H1 (cell line): ENCODE data around the gene CD300C. TPM values are rescaled to one million over a fixed set of nuclear protein-coding genes. Genes with fewer than 3 reads are reported as not detected.

Source experiments
- CTCF ChIA-PET: fragments of 300-600 bp; sonication (Branson Sonifier 250); formaldehyde crosslinking; loops from one replicate; lab custom pipeline; 2021; ENCODE audit not compliant: partially characterized antibody; lab: Charles Lee
- POLR2A ChIA-PET: fragments of 300-600 bp; sonication (Branson Sonifier 250); formaldehyde crosslinking; loops from one replicate; lab custom pipeline; 2021; ENCODE audit warnings: inconsistent platforms; ENCODE audit not compliant: partially characterized antibody; lab: Charles Lee
- DNase-seq, 2 experiments: peaks; one replicate each; pipeline versions ENCODE4 v3.0.0 to v3.0.0-alpha.2; 2010 to 2022; ENCODE audit warnings: low spot score in 2 of 2, low read depth in 1 of 2, mixed read lengths in 1 of 2
- FAIRE-seq: peaks from 2 replicates; lab custom pipeline; 2011; peaks lifted over from hg19 to GRCh38; lab: Jason Lieb, UNC
- H2AFZ ChIP-seq: 2 replicates; pipeline ENCODE4 v1.8.1; 2012; ENCODE audit warnings: low read length, inconsistent platforms
- H2AK5ac ChIP-seq: 2 replicates; pipeline ENCODE4 v1.6.1; 2013; ENCODE audit warnings: low read depth, low read length
- H2BK120ac ChIP-seq: replicated peaks from 2 replicates; pipeline ENCODE3; 2013; ENCODE audit warnings: low read depth, low read length, inconsistent platforms
- H2BK12ac ChIP-seq: 2 replicates; pipeline ENCODE4 v1.6.1; 2013; ENCODE audit warnings: low read depth, low read length
- H2BK15ac ChIP-seq: 2 replicates; pipeline ENCODE4 v1.6.1; 2013; ENCODE audit warnings: low read length
- H2BK20ac ChIP-seq: 2 replicates; pipeline ENCODE4 v1.6.1; 2013; ENCODE audit warnings: low read length
- H2BK5ac ChIP-seq: 2 replicates; pipeline ENCODE4 v1.6.1; 2013; ENCODE audit warnings: low read depth, low read length
- H3K14ac ChIP-seq: 2 replicates; pipeline ENCODE4 v1.6.1; 2013; ENCODE audit warnings: inconsistent platforms; ENCODE audit not compliant: insufficient read length
- H3K18ac ChIP-seq: 2 replicates; pipeline ENCODE4 v1.6.1; 2013; ENCODE audit warnings: low read length; ENCODE audit errors: extremely low read depth
- H3K23ac ChIP-seq: 2 replicates; pipeline ENCODE4 v1.6.1; 2013; ENCODE audit warnings: inconsistent platforms; ENCODE audit not compliant: insufficient read length
- H3K23me2 ChIP-seq: 2 replicates; pipeline ENCODE4 v1.6.1; 2013; ENCODE audit warnings: low read depth, low read length
- H3K27ac ChIP-seq: 2 replicates; pipeline ENCODE4 v1.6.1; 2011; ENCODE audit warnings: low read depth, low read length, inconsistent platforms
- H3K27me3 ChIP-seq, 4 experiments: replicated peaks in 1 of 4; 1 replicate in 1 of 4; 2 replicates in 3 of 4; pipeline versions ENCODE4 v1.6.1 to v1.8.1; 2011 to 2013; ENCODE audit warnings: low read length in 3 of 4, mild to moderate bottlenecking in 3 of 4, inconsistent platforms in 2 of 4, mixed read lengths in 2 of 4, moderate library complexity in 1 of 4; ENCODE audit not compliant: control insufficient read depth in 3 of 4, insufficient read depth in 3 of 4; ENCODE audit errors: extremely low read depth in 1 of 4
- H3K36me3 ChIP-seq, 4 experiments: 2 replicates each; pipeline versions ENCODE4 v1.6.1 to v1.8.1; 2011 to 2013; ENCODE audit warnings: mild to moderate bottlenecking in 4 of 4, low read length in 3 of 4, moderate library complexity in 2 of 4, control low read depth in 1 of 4, inconsistent platforms in 1 of 4; ENCODE audit not compliant: insufficient read depth in 4 of 4, control insufficient read depth in 2 of 4
- H3K4ac ChIP-seq: replicated peaks from 2 replicates; pipeline ENCODE3; 2013; ENCODE audit warnings: low read length, low read depth, mixed read lengths, inconsistent platforms; ENCODE audit not compliant: insufficient read length
- H3K4me1 ChIP-seq, 4 experiments: replicated peaks in 1 of 4; 1 replicate in 1 of 4; 2 replicates in 3 of 4; pipeline versions ENCODE4 v1.6.1 to v1.8.1; 2011 to 2013; ENCODE audit warnings: low read length in 3 of 4, inconsistent platforms in 2 of 4, mixed read lengths in 1 of 4; ENCODE audit not compliant: insufficient read depth in 4 of 4, control insufficient read depth in 3 of 4
- H3K4me2 ChIP-seq, 2 experiments: 2 replicates each; pipeline versions ENCODE4 v1.6.1 to v1.8.1; 2011 to 2013; ENCODE audit warnings: low read depth in 2 of 2, low read length in 2 of 2, control low read depth in 1 of 2, inconsistent platforms in 1 of 2, mild to moderate bottlenecking in 1 of 2; ENCODE audit not compliant: insufficient read depth in 1 of 2
- H3K4me3 ChIP-seq, 4 experiments: fragments of 200-600, 300-600 bp in 1 of 4; sonication (generic), shearing (Covaris generic), sonication (Bioruptor Twin) in 1 of 4; 2 replicates each; pipeline versions ENCODE4 v1.5.1 to v1.8.1; 2011 to 2016; ENCODE audit warnings: low read length in 4 of 4, low read depth in 3 of 4, control low read depth in 2 of 4, inconsistent platforms in 2 of 4, mild to moderate bottlenecking in 2 of 4, mixed read lengths in 1 of 4, moderate library complexity in 1 of 4; ENCODE audit not compliant: insufficient read depth in 2 of 4; ENCODE audit errors: extremely low read depth in 1 of 4
- H3K56ac ChIP-seq: replicated peaks from 2 replicates; pipeline ENCODE3; 2013; ENCODE audit warnings: low read depth, mild to moderate bottlenecking, mixed read lengths, low read length, inconsistent platforms; ENCODE audit not compliant: insufficient read length
- H3K79me1 ChIP-seq: 2 replicates; pipeline ENCODE4 v1.6.1; 2013; ENCODE audit warnings: low read depth, low read length, control low read depth
- H3K79me2 ChIP-seq, 2 experiments: 2 replicates each; pipeline versions ENCODE4 v1.6.1 to v1.8.1; 2012 to 2013; ENCODE audit warnings: low read length in 2 of 2, mild to moderate bottlenecking in 2 of 2, inconsistent platforms in 1 of 2; ENCODE audit not compliant: insufficient read depth in 2 of 2, control insufficient read depth in 1 of 2
- H3K9ac ChIP-seq, 4 experiments: replicated peaks in 1 of 4; 1 replicate in 1 of 4; 2 replicates in 3 of 4; pipeline versions ENCODE4 v1.6.1 to v1.8.1; 2011 to 2013; ENCODE audit warnings: low read depth in 3 of 4, low read length in 3 of 4, control low read depth in 2 of 4, mild to moderate bottlenecking in 2 of 4, moderate library complexity in 2 of 4, inconsistent platforms in 1 of 4; ENCODE audit errors: extremely low read depth in 1 of 4
- H3K9me3 ChIP-seq, 2 experiments: 2 replicates each; pipeline versions ENCODE4 v1.6.1 to v1.8.1; 2012 to 2013; ENCODE audit warnings: mild to moderate bottlenecking in 2 of 2, moderate library complexity in 2 of 2, control low read depth in 1 of 2, inconsistent platforms in 1 of 2, low read depth in 1 of 2, low read length in 1 of 2, mixed read lengths in 1 of 2; ENCODE audit not compliant: insufficient read depth in 2 of 2
- H4K20me1 ChIP-seq, 2 experiments: replicated peaks in 1 of 2; 2 replicates each; pipeline versions ENCODE3 to v1.8.1; 2011 to 2013; ENCODE audit warnings: inconsistent platforms in 2 of 2, low read length in 2 of 2, mild to moderate bottlenecking in 1 of 2; ENCODE audit not compliant: insufficient read depth in 2 of 2, control insufficient read depth in 1 of 2
- H4K5ac ChIP-seq: 2 replicates; pipeline ENCODE4 v1.6.1; 2013; ENCODE audit warnings: low read length, low read depth, mixed read lengths, inconsistent platforms; ENCODE audit not compliant: insufficient read length
- H4K8ac ChIP-seq: 2 replicates; pipeline ENCODE4 v1.8.0; 2013; ENCODE audit warnings: mild to moderate bottlenecking, moderate library complexity, low read length, inconsistent platforms; ENCODE audit not compliant: insufficient read depth; ENCODE audit errors: extremely low read depth
- H4K91ac ChIP-seq: replicated peaks from 2 replicates; pipeline ENCODE3; 2013; ENCODE audit warnings: low read length, mixed read lengths, inconsistent platforms; ENCODE audit not compliant: insufficient read length
- BACH1 ChIP-seq: IDR thresholded peaks from 2 replicates; pipeline ENCODE4 v1.6.1; 2012; ENCODE audit warnings: low read length, improper control_type of control experiment
- CHD1 ChIP-seq: IDR thresholded peaks from 2 replicates; pipeline ENCODE4 v1.6.1; 2012; ENCODE audit warnings: low read depth, low read length, improper control_type of control experiment
- EGR1 ChIP-seq: IDR thresholded peaks from 2 replicates; pipeline ENCODE4 v1.6.1; 2011; ENCODE audit warnings: low read depth, low read length, borderline replicate concordance
- HDAC6 ChIP-seq: IDR thresholded peaks from one replicate; pipeline ENCODE4 v1.7.1; 2012; ENCODE audit warnings: low read depth, mild to moderate bottlenecking, inconsistent platforms, low read length, moderate library complexity
- JUN ChIP-seq: IDR thresholded peaks from 2 replicates; pipeline ENCODE4 v1.6.1; 2011; ENCODE audit warnings: low read depth, mild to moderate bottlenecking, improper control_type of control experiment, low read length
- KDM1A ChIP-seq: fragments of 200-600, 300-600 bp; sonication (generic); IDR thresholded peaks from 2 replicates; pipeline ENCODE4 v1.7.1; 2016; ENCODE audit warnings: mild to moderate bottlenecking, low read length, borderline replicate concordance
- SAP30 ChIP-seq: fragments of 300-600 bp; sonication (generic); IDR thresholded peaks from 2 replicates; pipeline ENCODE4 v1.7.1; 2012; ENCODE audit warnings: low read length, moderate library complexity, mild to moderate bottlenecking, inconsistent platforms; ENCODE audit not compliant: insufficient read depth, insufficient replicate concordance
- SIN3A ChIP-seq, 2 experiments: IDR thresholded peaks in 1 of 2; conservative IDR thresholded peaks in 1 of 2; 2 replicates each; pipeline ENCODE4 v1.6.1; 2011 to 2012; ENCODE audit warnings: low read length in 2 of 2, improper control_type of control experiment in 1 of 2, low read depth in 1 of 2, mild to moderate bottlenecking in 1 of 2
- SP4 ChIP-seq: IDR thresholded peaks from 2 replicates; pipeline ENCODE4 v1.6.1; 2012; ENCODE audit warnings: low read length, inconsistent platforms
- TBP ChIP-seq: IDR thresholded peaks from 2 replicates; pipeline ENCODE4 v1.6.1; 2011; ENCODE audit warnings: low read depth, low read length, improper control_type of control experiment
- WGBS, 2 experiments: shearing (Covaris generic) in 1 of 2; methylation state at CpG; one replicate each; pipeline versions ENCODE4 v1.1.6 to v1.1.7; 2013 to 2015; ENCODE audit warnings: low lambda C conversion rate in 2 of 2, mixed read lengths in 2 of 2, inconsistent platforms in 1 of 2, low coverage in 1 of 2, missing lambda C conversion rate in 1 of 2; ENCODE audit not compliant: insufficient replicate concordance in 2 of 2, insufficient coverage in 1 of 2, insufficient read length in 1 of 2; ENCODE audit errors: extremely low coverage in 1 of 2, missing lambda C conversion rate in 1 of 2; 5-methylcytosine and 5-hydroxymethylcytosine counted together
- polyA plus RNA-seq, 7 experiments: library from polyadenylated mRNA; depleted of rRNA in 3 of 7; stranded (reverse) in 5 of 7; unstranded in 2 of 7; fragments of >200 nt in 5 of 7; fragments of 200-250 nt in 2 of 7; gene quantifications; 1 replicate in 5 of 7; 2 replicates in 1 of 7; 4 replicates in 1 of 7; pipeline versions ENCODE4 v1.2.1 to v1.2.3, GENCODE V29; 2011 to 2013; ENCODE audit warnings: missing spikeins in 2 of 7, mixed read lengths in 2 of 7
- total RNA-seq: library from RNA; stranded (reverse); fragmentation: NEBNext Ultra II Directional; extraction: Animal tissue kit (Norgen Biotek cat#: 25700); gene quantifications from 2 replicates; pipeline ENCODE4 v1.2.1, GENCODE V29; 2021
- TF ChIP-seq, protein P1 (sequence below): IDR thresholded peaks from 2 replicates; pipeline ENCODE4 v1.6.1; 2012; ENCODE audit warnings: inconsistent platforms

CD300C gene
- total and polyA plus RNA-seq, 2 of the 8 experiments (the other 6 are each of a cell fraction or from before 2014, with no cell fraction given) = not detected

DNA sequence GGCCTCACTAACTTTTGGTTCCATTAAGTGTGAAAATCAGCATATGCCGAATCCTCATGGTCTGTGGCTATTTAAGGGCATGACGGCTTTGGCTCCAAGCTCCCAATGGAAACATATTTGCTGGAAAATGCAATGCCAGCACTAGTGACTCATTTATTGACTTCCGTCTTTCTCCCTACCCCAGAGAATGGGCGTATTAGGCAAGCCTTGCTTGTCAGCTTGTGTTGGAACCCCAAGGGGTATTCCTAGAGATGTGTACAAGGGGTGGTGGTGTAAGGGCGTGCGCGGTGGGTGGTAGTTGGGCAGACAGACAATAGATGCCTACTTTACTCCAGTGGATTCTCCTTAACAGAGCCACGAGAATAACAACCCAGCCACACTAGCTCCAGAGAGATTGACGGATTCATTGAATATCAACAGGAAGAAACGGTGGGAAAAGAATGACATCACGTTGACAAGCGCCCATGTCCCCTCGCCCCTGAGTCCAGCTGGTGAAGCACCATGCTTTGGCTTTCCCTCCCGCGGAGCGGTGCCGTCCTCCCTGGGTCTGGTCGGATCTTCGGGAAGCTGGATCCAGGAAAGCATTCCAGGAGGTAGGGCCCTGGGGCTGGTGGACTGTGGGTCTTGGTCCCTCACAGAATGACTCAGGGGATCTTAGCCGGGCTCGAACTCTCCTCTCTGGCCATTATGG, 25.0 kb downstream of the CD300C start:
- no peak overlapping the region for H2BK5ac ChIP-seq
- no peak overlapping the region for H3K14ac ChIP-seq
- WGBS, 2 experiments = 93% methylated on average over 20 of the region's 21 CpGs; no CpG with 5 or more reads in 1 of the 2 experiments
- no peak overlapping the region for H3K9ac ChIP-seq
- no peak overlapping the region for H3K4ac ChIP-seq
- H4K20me1 ChIP-seq = peaks cover 0 to 2% of the 10 kb centered on the region in 2 experiments
- H3K36me3 ChIP-seq = no peaks in the 10 kb centered on the region
- H3K9me3 ChIP-seq = peaks cover 14 to 24% of the 10 kb centered on the region in 2 experiments; a peak in 3 of 4 replicates
- no peak overlapping the region for H2BK120ac ChIP-seq
- H3K4me2 ChIP-seq = no peak overlapping the region
- H4K8ac ChIP-seq = no peak overlapping the region
- no peak overlapping the region for H3K23ac ChIP-seq
- no peaks in the 10 kb centered on the region for H3K4me1 ChIP-seq
- H3K18ac ChIP-seq = no peak overlapping the region
- no peak overlapping the region for H2AFZ ChIP-seq
- H4K91ac ChIP-seq = no peak overlapping the region
- H3K56ac ChIP-seq = no peak overlapping the region
- no peak overlapping the region for H3K4me3 ChIP-seq
- H3K79me2 ChIP-seq = no peaks in the 10 kb centered on the region
- POLR2A ChIA-PET = no interaction called here
- no peaks in the 10 kb centered on the region for H3K79me1 ChIP-seq
- H2BK15ac ChIP-seq = no peak overlapping the region
- no peak overlapping the region for H4K5ac ChIP-seq
- H3K27me3 ChIP-seq = peaks cover 0 to 2% (median 0%) of the 10 kb centered on the region in 4 experiments; a peak in 1 of 7 replicates
- no peaks in the 10 kb centered on the region for H3K23me2 ChIP-seq
- H2BK12ac ChIP-seq = no peak overlapping the region
- FAIRE-seq (no peak), DNase-seq (no peak)
- no peak overlapping the region for H3K27ac ChIP-seq
- TF ChIP-seq JUN (no peak), HDAC6 (no peak), SAP30 (no peak), BACH1 (no peak), KDM1A (no peak), EGR1 (no peak), SP4 (no peak), TBP (no peak), SIN3A (conservative IDR thresholded peaks at IDR 0.05 in 1 of 2, IDR thresholded peaks at IDR 0.05 in 1 of 2; ENCODE audit: low read depth in 1 of 2, low read length in 2 of 2) (no peak), CHD1 (no peak)
- TF ChIP-seq, protein P1, sequence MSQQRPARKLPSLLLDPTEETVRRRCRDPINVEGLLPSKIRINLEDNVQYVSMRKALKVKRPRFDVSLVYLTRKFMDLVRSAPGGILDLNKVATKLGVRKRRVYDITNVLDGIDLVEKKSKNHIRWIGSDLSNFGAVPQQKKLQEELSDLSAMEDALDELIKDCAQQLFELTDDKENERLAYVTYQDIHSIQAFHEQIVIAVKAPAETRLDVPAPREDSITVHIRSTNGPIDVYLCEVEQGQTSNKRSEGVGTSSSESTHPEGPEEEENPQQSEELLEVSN = no peak
- H2AK5ac ChIP-seq = no peak overlapping the region
- no peak overlapping the region for H2BK20ac ChIP-seq
- CTCF ChIA-PET = interaction anchor here (0.7 to 1.2 kb wide), 2 partner anchors 63 to 152 kb away, joined by 4 read pairs; no protein-coding TSS in a partner anchor
